ENCODE measurements around the gene PPP1R1B. TPM values are rescaled to one million over a fixed set of nuclear protein-coding genes. Genes with fewer than 3 reads are reported as not detected.
A peak's percentile ranks its signal among the peaks of the same experiment; 100 is the strongest.
"Not testable (repeated sequence)": the region's sequence is repeated elsewhere in the genome, so short reads cannot be mapped to it uniquely, and the experiment has no call there.

The PPP1R1B gene
- total RNA-seq: not detected

DNA sequence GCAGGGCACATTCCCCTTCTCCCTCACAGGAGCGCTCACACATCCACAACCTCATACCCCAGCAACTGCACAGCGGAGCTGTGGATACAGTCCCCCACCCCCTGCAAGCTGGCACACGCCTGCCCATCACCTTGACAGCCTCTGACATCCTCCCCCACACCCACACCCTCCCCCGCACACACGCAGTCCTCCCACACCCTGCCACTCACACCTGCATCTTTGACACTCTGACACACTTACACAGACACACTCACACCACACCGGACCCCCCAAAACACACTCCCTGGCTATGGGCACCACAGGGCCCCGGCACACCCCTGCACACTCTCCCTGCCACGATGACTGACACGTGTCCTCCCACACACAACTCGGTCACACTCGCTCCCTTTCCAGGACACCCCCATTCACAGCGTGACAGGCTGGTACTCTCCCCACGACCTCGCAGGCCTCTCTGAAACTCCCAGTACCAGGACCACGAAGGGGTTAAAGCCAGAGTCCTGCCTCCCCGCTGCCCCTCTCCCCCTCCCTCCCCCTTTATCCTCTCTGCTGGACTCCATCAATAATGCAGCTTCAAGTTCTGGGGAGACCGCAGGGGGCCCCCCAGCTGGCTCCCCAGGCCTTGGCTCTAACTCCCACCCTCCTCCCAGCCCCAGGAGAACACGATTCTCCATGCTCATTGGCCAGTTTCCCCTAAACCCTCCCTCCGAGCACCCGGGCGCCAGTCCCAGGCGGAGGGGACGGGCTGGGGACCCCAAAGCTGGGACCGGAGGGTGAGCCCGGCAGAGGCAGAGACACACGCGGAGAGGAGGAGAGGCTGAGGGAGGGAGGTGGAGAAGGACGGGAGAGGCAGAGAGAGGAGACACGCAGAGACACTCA is at the start of gene PPP1R1B:
Gene PPP1R1B, plus strand, starts transcription at position 782 of the 876 bp plus-strand sequence. CDS start 441 bp downstream, outside the sequence.
- DNase-seq (ENCODE audit: low read depth in 2 of 3, low spot score in 2 of 3): no peak

GRCh38 chr17:39578272-39578671 is 48.5 kb upstream of the PPP1R1B start:
- no peak for DNase-seq (ENCODE audit: low read depth in 2 of 3, low spot score in 2 of 3)

DNA sequence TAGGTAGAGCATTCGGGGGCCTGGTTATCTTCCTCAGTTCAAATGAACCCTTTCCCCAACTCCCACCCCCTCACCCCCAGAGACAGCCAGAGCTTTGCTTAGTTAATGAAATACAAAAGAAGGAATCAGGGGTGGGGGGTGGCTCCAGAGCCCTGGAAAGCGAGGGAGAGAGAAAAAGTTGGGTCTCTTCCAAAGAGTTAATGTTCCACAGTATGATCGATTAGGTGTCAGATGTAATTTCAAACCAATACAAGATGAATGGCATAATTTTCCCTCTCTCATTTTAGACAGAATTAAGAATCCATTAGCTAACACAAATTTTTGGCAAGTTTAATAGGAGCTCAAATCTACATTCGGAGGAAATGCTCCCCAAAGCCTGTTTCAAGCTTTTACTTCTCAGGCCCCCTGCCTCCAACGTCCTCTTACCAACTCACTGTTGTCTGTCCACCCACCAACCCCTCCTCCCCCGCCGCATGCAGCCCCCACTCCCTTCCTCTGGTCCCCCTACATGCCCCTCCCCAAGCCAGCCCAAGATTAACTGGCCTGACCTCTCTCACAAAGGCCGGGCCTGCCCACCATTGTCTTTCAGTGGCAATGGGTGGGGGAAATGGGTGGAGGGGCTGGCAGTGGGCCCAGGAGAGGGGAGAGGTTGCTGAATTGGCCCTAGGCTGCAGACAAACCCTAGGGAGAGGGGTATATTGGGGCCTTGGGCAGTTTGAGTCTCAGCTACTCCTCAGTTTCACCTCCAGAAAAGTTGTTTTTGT is 47.3 kb upstream of the PPP1R1B start:
- no peak for DNase-seq (ENCODE audit: low read depth in 2 of 3, low spot score in 2 of 3)

DNA sequence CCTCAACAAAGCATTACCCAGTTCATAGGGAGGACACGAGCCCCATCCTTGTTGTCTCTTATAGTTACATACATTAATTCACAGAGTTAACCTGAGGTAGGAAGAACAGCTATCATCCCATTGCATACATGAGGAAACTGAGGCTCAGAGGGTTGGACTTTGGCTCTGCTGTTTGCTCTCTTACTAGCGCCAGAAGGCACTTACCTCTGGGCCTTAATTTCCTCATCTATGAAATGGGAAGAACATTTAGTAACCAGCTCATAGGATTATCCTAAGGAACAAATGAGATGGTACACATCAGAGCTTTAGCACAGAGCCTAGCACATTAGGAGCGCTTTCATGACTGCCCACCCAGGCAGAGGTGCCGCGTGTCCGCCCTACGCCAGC is 46.7 kb upstream of the PPP1R1B start:
- no peak for DNase-seq (ENCODE audit: low read depth in 2 of 3, low spot score in 2 of 3)

DNA sequence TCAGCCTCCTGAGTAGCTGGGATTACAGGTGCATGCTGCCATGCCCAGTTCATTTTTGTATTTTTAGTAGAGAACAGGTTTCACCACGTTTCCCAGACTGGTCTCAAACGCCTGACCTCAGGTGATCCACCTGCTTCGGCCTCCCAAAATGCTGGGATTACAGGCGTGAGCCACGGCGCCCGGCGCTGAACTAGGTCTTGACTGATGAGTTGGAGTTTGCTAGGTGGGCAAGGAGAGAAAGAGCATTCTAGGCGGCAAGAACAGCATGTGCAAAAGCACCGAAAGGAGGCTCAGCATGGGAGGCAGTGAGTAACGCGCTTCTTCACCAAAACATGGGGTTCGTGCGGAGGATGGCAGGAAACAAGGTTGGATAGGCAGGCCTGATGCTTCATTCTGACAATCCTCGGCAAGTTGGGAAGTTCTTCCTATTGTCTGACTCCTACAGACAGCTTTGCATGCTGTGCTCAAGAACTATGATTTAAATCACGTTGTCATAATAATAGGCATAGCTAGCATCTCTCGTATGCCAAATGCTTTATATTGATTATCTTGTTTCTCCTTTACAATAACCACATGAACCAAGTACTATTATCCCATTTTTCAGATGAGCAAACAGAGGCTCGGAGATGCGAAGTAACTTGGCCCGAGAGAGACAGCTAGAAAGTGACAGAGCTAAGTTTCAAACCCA is 45.5 kb upstream of the PPP1R1B start:
- DNase-seq (ENCODE audit: low read depth in 2 of 3, low spot score in 2 of 3): no peak

DNA sequence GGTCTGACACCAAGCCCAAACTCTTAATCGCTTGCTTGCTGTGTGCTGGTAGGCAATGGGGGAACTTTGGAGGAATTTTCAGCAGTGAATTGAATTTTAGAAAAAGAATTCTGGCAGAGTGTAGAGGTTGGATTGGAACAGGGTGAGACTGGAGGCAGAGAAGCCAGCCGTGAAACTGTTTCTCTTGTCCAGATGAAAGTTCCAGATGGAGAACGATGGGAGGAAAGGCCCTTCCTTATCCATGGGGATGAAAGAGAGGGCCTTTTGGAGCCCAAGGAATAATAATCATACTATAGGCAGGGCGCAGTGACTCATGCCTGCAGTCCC is 45.0 kb upstream of the PPP1R1B start:
- DNase-seq (ENCODE audit: low read depth in 2 of 3, low spot score in 2 of 3): no peak

DNA sequence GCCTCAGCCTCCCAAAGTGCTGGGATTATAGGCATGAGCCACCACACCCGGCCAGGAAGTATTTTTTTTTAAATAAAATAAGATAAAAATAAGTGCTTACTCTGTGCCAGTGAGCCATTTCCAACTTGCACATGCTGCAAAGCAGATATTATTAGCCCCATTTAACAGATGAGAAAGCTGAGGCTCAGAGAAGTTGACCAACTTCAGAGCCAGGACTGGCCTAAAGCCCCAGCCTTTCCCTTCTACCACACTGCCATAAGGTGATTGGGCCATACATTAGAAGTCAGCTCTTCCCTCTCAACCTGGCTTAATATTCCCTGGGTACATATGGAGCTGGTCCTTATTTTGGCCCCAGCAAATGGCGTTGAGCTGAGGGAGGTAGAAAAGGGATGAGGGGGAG is 44.1 kb upstream of the PPP1R1B start:
- no peak for DNase-seq (ENCODE audit: low read depth in 2 of 3, low spot score in 2 of 3)

- DNase-seq (ENCODE audit: low read depth in 2 of 3, low spot score in 2 of 3): not testable (repeated sequence)
Observed at GRCh38 chr17:39590180-39590579, 36.6 kb upstream of the PPP1R1B start.

DNA sequence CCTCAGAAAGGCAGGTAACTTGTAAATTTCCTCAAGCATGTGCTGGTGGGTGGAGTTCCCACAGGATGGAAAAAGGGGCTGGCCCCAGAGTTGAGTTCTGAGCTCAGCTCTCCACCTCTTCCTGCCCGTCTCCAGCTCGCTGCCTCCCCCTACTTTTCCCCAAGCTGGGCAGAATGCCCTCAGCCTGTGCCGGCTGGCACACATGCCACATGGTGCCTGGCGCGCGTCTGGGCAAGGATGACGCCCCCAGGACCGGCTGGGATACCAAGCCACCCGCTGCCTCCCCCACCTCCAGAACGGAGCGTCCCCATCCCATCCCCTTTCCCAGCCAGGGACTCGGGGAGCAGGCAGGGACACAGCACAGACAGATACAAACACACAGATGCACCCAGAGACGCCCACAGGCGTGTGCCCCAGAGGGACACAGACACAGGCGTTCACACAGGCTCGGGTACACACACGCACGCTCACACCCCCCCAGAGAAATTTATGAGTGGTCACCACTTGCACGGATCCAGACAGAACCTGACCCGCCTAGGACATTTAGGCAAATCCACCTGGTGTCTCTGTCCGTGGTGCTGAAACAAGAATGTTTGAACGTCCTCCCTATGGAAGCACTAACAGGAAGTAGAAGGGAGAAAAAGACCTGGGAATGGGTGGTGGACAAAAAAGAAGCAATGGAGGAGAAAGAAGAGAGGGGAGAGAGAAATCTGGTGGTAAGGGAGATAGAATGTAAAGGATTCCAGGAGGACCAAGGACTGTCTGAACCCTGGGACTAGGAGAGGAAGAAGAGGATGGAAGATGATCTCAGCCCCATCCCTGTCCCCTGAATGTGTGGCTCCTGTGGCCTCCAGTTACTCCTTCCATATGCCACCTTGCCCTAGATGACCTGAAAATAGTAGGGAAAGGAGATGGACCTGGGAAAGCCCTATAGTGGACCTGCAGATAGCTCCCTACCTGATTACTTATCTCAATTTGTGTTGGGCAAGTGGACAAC is 34.5 kb upstream of the PPP1R1B start:
- peak in 1 of 3 donors; percentile 53 for DNase-seq (ENCODE audit: low read depth in 2 of 3, low spot score in 2 of 3)

- no peak for DNase-seq (ENCODE audit: low read depth in 2 of 3, low spot score in 2 of 3)
Observed at GRCh38 chr17:39593371-39593770, 33.4 kb upstream of the PPP1R1B start.

DNA sequence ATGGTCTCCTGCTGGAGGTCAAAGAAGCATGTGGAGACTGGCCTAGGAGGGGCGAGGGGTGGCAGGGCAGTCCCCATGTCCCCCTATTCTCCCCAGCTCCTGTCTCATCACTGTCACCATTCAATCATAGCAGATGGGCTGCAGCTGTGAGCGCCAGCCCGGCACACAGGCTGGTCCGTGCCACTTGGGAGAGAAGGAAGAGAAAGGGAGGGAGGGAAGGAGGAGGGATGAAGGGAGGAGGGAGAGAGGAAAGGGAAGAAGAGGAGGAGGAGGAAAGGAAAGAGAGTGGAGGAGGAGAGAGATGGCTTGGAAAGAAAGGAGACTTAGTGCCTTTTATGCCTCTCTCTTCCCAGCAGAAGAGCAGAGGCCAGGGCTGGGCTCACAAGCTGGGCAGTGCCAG is 31.5 kb upstream of the PPP1R1B start:
- no peak for DNase-seq (ENCODE audit: low read depth in 2 of 3, low spot score in 2 of 3)

GRCh38 chr17:39595928-39596510 is 30.7 kb upstream of the PPP1R1B start:
- DNase-seq (ENCODE audit: low read depth in 2 of 3, low spot score in 2 of 3): no peak

GRCh38 chr17:39596543-39597267 is 30.0 kb upstream of the PPP1R1B start:
- DNase-seq (ENCODE audit: low read depth in 2 of 3, low spot score in 2 of 3): no peak

GRCh38 chr17:39597372-39598046 is 29.2 kb upstream of the PPP1R1B start:
- no peak for DNase-seq (ENCODE audit: low read depth in 2 of 3, low spot score in 2 of 3)

GRCh38 chr17:39598047-39598481 is 28.7 kb upstream of the PPP1R1B start:
- DNase-seq (ENCODE audit: low read depth in 2 of 3, low spot score in 2 of 3): no peak

GRCh38 chr17:39598630-39599003 is 28.1 kb upstream of the PPP1R1B start:
- no peak for DNase-seq (ENCODE audit: low read depth in 2 of 3, low spot score in 2 of 3)

DNA sequence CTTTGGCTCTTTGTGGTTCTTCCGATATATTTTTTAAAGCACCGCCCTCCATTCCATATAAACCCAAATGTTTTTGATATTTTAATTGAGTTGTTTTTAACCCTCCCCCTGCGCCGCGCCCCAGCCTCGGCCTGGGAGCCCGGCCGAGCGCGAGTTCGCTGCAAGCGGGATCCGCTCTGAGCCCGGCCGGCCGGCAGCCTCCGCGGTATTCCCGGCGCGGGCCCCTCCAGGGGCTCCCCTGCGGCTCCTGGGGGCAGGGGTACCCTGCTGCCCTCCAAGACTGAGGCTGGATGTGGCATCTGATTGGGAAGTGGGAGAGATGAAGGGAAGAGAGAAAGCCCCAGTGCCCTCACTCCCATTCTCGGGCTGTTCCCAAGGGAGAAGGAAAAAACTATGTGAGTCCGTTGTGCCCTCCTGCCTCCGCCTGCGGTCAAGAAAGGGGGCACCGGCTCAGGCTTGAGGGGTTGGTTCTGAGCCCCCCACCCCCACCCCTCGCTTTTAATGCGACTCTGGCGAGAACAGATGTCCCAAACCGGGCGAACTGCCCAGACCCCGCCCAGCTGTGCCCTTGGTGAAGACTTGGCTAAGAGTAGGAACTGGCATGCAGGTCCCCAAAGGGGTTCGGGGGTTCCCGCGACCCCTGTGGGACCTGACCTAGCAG is 27.6 kb upstream of the PPP1R1B start:
- DNase-seq (ENCODE audit: low read depth in 2 of 3, low spot score in 2 of 3): no peak

DNA sequence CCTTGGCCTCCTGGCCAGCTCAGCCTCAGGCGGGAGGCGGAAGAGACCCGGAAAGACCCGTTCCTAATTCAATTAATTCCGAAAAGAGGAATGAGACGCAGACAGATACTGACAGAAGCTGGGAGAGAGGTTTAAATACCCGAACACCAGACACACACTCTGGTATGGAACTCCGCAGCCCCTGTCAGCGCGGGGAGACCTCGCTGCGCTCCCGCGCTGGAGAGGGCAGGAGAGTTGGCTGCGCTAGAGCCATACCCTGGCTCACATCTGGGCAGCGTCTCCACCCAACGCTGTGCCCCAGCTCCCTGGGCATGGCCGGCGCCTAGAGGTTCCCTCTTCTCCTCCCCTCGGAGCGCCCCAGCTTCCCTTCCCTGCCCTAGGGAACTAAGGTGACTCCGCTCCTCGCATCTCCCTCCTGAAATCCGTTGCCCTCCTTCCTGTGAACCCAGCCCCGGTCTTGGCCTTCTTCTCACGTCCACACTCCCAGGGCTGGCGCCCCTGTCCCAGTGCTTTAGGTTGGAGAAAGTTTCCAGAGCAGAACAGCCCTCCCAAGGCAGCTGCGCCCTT is 27.0 kb upstream of the PPP1R1B start:
- no peak for DNase-seq (ENCODE audit: low read depth in 2 of 3, low spot score in 2 of 3)

Measured in hematopoietic multipotent progenitor cell (in vitro differentiated cells).